Activated gamma-delta T cell (primary cell): Measurements from ENCODE around the gene CENPO.
"Not testable (repeated sequence)": the region's sequence is repeated elsewhere in the genome, so short reads cannot be mapped to it uniquely, and the experiment has no call there.

Source experiments
- DNase-seq: peaks from one replicate; lab custom pipeline; 2025; lab: John Stamatoyannopoulos, UW

Gene CENPO

GRCh38 chr2:24824071-24824588 lies 30.9 kb downstream of the CENPO start:
- DNase-seq, result no peak

- no peak for DNase-seq
Observed at GRCh38 chr2:24824966-24825882, 32.0 kb downstream of the CENPO start.

- no peak for DNase-seq
Observed at GRCh38 chr2:24825883-24826772, 32.9 kb downstream of the CENPO start.

- DNase-seq, result no peak
Observed at GRCh38 chr2:24826773-24827145, 33.5 kb downstream of the CENPO start.

GRCh38 chr2:24827321-24828237 lies 34.4 kb downstream of the CENPO start:
- no peak for DNase-seq

GRCh38 chr2:24828238-24828996 lies 35.2 kb downstream of the CENPO start:
- DNase-seq, result no peak

- DNase-seq, result no peak
Observed at GRCh38 chr2:24830351-24830750, 37.1 kb downstream of the CENPO start.

- no peak for DNase-seq
Observed at GRCh38 chr2:24830786-24831185, 37.6 kb downstream of the CENPO start.

GRCh38 chr2:24831221-24832072 lies 38.2 kb downstream of the CENPO start:
- DNase-seq, result no peak

GRCh38 chr2:24832073-24832461 lies 38.8 kb downstream of the CENPO start:
- no peak for DNase-seq

- no peak for DNase-seq
Observed at GRCh38 chr2:24832521-24832920, 39.3 kb downstream of the CENPO start.

- DNase-seq, result no peak
Observed at GRCh38 chr2:24832931-24833701, 39.9 kb downstream of the CENPO start.

- no peak for DNase-seq
Observed at GRCh38 chr2:24833821-24834732, 40.9 kb downstream of the CENPO start.

GRCh38 chr2:24834733-24835395 lies 41.6 kb downstream of the CENPO start:
- DNase-seq, result no peak

- DNase-seq, result not testable (repeated sequence)
Observed at GRCh38 chr2:24835411-24835810, 42.2 kb downstream of the CENPO start.

GRCh38 chr2:24836206-24836605 lies 43.0 kb downstream of the CENPO start:
- DNase-seq, result no peak

GRCh38 chr2:24836706-24837105 lies 43.5 kb downstream of the CENPO start:
- no peak for DNase-seq
